Astrocyte of the cerebellum (primary cell): ENCODE data around the gene ZBTB2.
A peak's percentile ranks its signal among the peaks of the same experiment; 100 is the strongest.
"Not testable (repeated sequence)": the region's sequence is repeated elsewhere in the genome, so short reads cannot be mapped to it uniquely, and the experiment has no call there.

Source experiments
- DNase-seq: peaks from one replicate; pipeline ENCODE4 v3.0.0-alpha.2; 2011; ENCODE audit warnings: low read depth
- H3K4me3 ChIP-seq: 2 replicates; pipeline ENCODE4 v1.5.1; 2011; ENCODE audit warnings: mild to moderate bottlenecking, low read depth, low read length, moderate library complexity
- in situ Hi-C: cut with HindIII; loops from 2 replicates; pipeline ENCODE4 v1.10.0; 2017; ENCODE audit warnings: low sequenced_read_pairs
- TF ChIP-seq, protein P1 (sequence below): IDR thresholded peaks from 2 replicates; pipeline ENCODE4 v1.5.1; 2012; ENCODE audit warnings: low read length, low read depth, moderate library complexity, mild to moderate bottlenecking; ENCODE audit errors: missing control alignments

Gene ZBTB2

GRCh38 chr6:151317995-151318365 is 73.4 kb downstream of the ZBTB2 start:
- in situ Hi-C loops = no loop called here
- TF ChIP-seq, protein P1, sequence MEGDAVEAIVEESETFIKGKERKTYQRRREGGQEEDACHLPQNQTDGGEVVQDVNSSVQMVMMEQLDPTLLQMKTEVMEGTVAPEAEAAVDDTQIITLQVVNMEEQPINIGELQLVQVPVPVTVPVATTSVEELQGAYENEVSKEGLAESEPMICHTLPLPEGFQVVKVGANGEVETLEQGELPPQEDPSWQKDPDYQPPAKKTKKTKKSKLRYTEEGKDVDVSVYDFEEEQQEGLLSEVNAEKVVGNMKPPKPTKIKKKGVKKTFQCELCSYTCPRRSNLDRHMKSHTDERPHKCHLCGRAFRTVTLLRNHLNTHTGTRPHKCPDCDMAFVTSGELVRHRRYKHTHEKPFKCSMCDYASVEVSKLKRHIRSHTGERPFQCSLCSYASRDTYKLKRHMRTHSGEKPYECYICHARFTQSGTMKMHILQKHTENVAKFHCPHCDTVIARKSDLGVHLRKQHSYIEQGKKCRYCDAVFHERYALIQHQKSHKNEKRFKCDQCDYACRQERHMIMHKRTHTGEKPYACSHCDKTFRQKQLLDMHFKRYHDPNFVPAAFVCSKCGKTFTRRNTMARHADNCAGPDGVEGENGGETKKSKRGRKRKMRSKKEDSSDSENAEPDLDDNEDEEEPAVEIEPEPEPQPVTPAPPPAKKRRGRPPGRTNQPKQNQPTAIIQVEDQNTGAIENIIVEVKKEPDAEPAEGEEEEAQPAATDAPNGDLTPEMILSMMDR = no peak
- H3K4me3 ChIP-seq = no peak overlapping the region
- DNase-seq = no peak

DNA sequence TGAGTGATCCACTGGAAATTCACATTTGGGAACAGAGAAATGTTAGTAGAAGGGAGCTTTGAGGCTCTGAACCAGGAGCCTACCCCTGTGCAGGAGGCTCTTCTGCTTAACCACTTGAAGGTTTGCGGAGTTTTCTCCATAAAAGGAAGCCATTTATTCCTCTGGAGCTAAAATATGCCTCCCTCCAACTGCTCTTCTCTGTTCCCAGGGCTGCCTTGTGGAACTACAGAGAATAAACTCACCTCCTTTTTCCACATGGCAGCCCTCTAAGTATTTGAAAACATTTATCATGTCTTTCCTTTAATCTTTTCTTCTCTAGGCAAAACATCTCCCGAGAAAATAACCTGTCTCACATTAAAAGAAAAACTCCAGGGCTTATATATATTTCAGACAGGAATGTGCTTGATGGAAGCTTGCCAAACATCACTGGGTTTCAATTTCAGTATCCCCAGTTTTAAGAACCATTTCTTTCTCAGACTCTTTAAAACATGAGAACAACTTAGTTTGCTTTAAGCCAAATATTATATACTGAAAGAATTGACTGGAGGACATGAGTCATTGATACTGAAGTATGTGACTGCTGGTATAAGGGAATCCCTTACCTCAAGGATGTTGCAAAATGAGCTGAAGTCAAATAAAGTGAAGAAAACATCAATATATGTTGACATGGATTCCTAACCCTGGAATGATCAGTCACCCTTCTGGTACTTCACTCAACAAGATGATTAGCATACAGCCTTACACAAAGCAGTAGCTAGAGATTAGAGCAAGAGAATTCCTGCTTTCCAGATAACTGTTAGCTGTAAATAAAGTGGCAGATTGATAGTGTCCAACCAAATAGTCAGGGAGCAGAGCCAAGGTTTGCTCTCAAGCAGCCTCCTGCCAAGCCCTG is 74.0 kb downstream of the ZBTB2 start:
- DNase-seq = peak; percentile 60

DNA sequence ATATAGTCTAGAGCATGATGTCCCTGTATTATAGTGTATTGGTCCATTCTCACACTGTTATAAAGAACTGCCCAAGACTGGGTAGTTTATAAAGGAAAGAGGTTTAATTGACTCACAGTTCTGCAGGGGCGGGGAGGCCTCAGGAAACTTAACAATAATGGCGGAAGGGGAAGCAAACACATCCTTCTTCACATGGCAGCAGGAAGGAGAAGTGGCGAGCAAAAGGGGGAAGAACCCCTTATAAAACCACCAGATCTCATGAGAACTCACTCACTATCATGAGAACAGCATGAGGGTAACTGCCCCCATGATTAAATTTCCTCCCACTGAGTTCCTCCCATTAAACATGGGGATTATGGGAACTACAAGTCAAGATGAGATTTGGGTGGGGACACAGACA is 75.7 kb downstream of the ZBTB2 start:
- DNase-seq, H3K4me3 ChIP-seq, in situ Hi-C loops: not testable (repeated sequence)

More for the DNA sequence above, 74.0 kb downstream of the ZBTB2 start:
- H3K4me3 ChIP-seq = no peak overlapping the region
- TF ChIP-seq, protein P1 = no peak
- in situ Hi-C loops = no loop called here
